GM21423 (cell line): ENCODE results near the gene ATF5.
"Not testable (repeated sequence)": the region's sequence is repeated elsewhere in the genome, so short reads cannot be mapped to it uniquely, and the experiment has no call there.

ENCODE experiments used
- ATAC-seq: cut with Tn5 transposase; IDR thresholded peaks from one replicate; pipeline ENCODE4 v1.9.1; 2021; ENCODE audit warnings: mild to moderate bottlenecking, moderate library complexity; ENCODE audit not compliant: unreplicated experiment

Gene ATF5

GRCh38 chr19:49940482-49940791 lies 11.4 kb downstream of the ATF5 start:
- no peak for ATAC-seq

GRCh38 chr19:49944567-49944966 lies 15.6 kb downstream of the ATF5 start:
- not testable (repeated sequence) for ATAC-seq

- ATAC-seq, result no peak
Measured at GRCh38 chr19:49946415-49946814, 17.4 kb downstream of the ATF5 start.

- ATAC-seq, result no peak
Measured at GRCh38 chr19:49949742-49950589, 21.0 kb downstream of the ATF5 start.

- no peak for ATAC-seq
Measured at GRCh38 chr19:49950590-49950948, 21.6 kb downstream of the ATF5 start.

GRCh38 chr19:49950956-49951526 lies 22.0 kb downstream of the ATF5 start:
- ATAC-seq, result no peak

- ATAC-seq, result no peak
Measured at GRCh38 chr19:49951806-49952478, 22.9 kb downstream of the ATF5 start.

- ATAC-seq, result no peak
Measured at GRCh38 chr19:49952479-49952836, 23.5 kb downstream of the ATF5 start.

GRCh38 chr19:49952906-49953305 lies 23.9 kb downstream of the ATF5 start:
- ATAC-seq, result no peak

GRCh38 chr19:49953416-49953815 lies 24.4 kb downstream of the ATF5 start:
- ATAC-seq, result no peak

GRCh38 chr19:49954092-49954829 lies 25.3 kb downstream of the ATF5 start:
- ATAC-seq, result no peak

- ATAC-seq, result no peak
Measured at GRCh38 chr19:49954933-49955332, 25.9 kb downstream of the ATF5 start.

- ATAC-seq, result no peak
Measured at GRCh38 chr19:49956115-49956495, 27.1 kb downstream of the ATF5 start.

- ATAC-seq, result no peak
Measured at GRCh38 chr19:49957262-49957915, 28.4 kb downstream of the ATF5 start.

GRCh38 chr19:49958144-49958543 lies 29.1 kb downstream of the ATF5 start:
- not testable (repeated sequence) for ATAC-seq

- not testable (repeated sequence) for ATAC-seq
Measured at GRCh38 chr19:49958596-49958995, 29.6 kb downstream of the ATF5 start.

GRCh38 chr19:49959892-49960291 lies 30.9 kb downstream of the ATF5 start:
- not testable (repeated sequence) for ATAC-seq

GRCh38 chr19:49960980-49961379 lies 32.0 kb downstream of the ATF5 start, which contains the start of gene SIGLEC11:
Gene SIGLEC11 (minus strand): TSS chr19:49961172. CDS start chr19:49961081, 91 bp downstream.
- not testable (repeated sequence) for ATAC-seq

- ATAC-seq, result no peak
Measured at GRCh38 chr19:49968279-49968922, 39.4 kb downstream of the ATF5 start.

GRCh38 chr19:49969355-49969754 lies 40.4 kb downstream of the ATF5 start:
- ATAC-seq, result not testable (repeated sequence)
